Naive thymus-derived CD8-positive, alpha-beta T cell (primary cell): ENCODE data around the gene CENPVL1. TPM values are rescaled to one million over a fixed set of nuclear protein-coding genes. Genes with fewer than 3 reads are reported as not detected.
"Not testable (repeated sequence)": the region's sequence is repeated elsewhere in the genome, so short reads cannot be mapped to it uniquely, and the experiment has no call there.

Source experiments
- ATAC-seq, 2 donors: fragments of 150-1000 bp; cut with Tn5 transposase in 1 of 2; sonication (Bioruptor Pico), chemical (Tn5 transposase) in 1 of 2; 1 replicate in 1 of 2; 2 replicates in 1 of 2; pipeline ENCODE4 v1.10.0; 2021; ENCODE audit warnings: mild to moderate bottlenecking in 2 of 2, moderate library complexity in 2 of 2
- POLR2A ChIA-PET: fragments of 350-600 bp; sonication (Branson Sonifier 250); formaldehyde crosslinking; loops from one replicate; lab custom pipeline; 2021; ENCODE audit warnings: antibody characterized with exemption; lab: Charles Lee
- DNase-seq, 10 donors: peaks; one replicate each; pipeline versions ENCODE4 v3.0.0 to v3.0.0-alpha.2; 2020 to 2022
- H3K27ac Mint-ChIP-seq, 10 donors: one replicate each; pipeline ENCODE4 v1.8.0; 2020 to 2022; ENCODE audit warnings: mild to moderate bottlenecking in 10 of 10, mixed read lengths in 10 of 10, moderate library complexity in 4 of 10, inconsistent platforms in 1 of 10
- H3K27me3 Mint-ChIP-seq, 5 donors: one replicate each; pipeline ENCODE4 v1.8.0; 2021 to 2022; ENCODE audit warnings: mixed read lengths in 5 of 5
- H3K36me3 Mint-ChIP-seq, 3 donors: one replicate each; pipeline ENCODE4 v1.8.0; 2020 to 2022; ENCODE audit warnings: mixed read lengths in 3 of 3, mild to moderate bottlenecking in 2 of 3, inconsistent platforms in 1 of 3
- H3K4me1 Mint-ChIP-seq, 4 donors: one replicate each; pipeline ENCODE4 v1.8.0; 2021 to 2022; ENCODE audit warnings: mixed read lengths in 4 of 4
- H3K4me3 Mint-ChIP-seq, 10 donors: one replicate each; pipeline ENCODE4 v1.8.0; 2020 to 2022; ENCODE audit warnings: mild to moderate bottlenecking in 10 of 10, mixed read lengths in 10 of 10, moderate library complexity in 6 of 10, inconsistent platforms in 1 of 10
- H3K9me3 Mint-ChIP-seq, 9 donors: one replicate each; pipeline ENCODE4 v1.8.0; 2020 to 2022; ENCODE audit warnings: mixed read lengths in 9 of 9, mild to moderate bottlenecking in 3 of 9, inconsistent platforms in 1 of 9, moderate library complexity in 1 of 9
- polyA plus RNA-seq, 3 donors: library from polyadenylated mRNA; unstranded; fragments of 300-500 nt; fragmentation: Illumina TruSeq; gene quantifications; one replicate each; pipeline ENCODE4 v1.2.3, GENCODE V29; 2021
- total RNA-seq, 8 experiments: library from RNA in 2 of 8; stranded (reverse) in 2 of 8; gene quantifications; one replicate each; pipeline ENCODE4 v1.2.3 and lab custom pipeline; 2021 to 2026

The CENPVL1 gene
- not detected for total RNA-seq
- not detected for polyA plus RNA-seq
- 0 reads per million in 6 experiments for total RNA-seq (lab: John Stamatoyannopoulos, UW)

DNA sequence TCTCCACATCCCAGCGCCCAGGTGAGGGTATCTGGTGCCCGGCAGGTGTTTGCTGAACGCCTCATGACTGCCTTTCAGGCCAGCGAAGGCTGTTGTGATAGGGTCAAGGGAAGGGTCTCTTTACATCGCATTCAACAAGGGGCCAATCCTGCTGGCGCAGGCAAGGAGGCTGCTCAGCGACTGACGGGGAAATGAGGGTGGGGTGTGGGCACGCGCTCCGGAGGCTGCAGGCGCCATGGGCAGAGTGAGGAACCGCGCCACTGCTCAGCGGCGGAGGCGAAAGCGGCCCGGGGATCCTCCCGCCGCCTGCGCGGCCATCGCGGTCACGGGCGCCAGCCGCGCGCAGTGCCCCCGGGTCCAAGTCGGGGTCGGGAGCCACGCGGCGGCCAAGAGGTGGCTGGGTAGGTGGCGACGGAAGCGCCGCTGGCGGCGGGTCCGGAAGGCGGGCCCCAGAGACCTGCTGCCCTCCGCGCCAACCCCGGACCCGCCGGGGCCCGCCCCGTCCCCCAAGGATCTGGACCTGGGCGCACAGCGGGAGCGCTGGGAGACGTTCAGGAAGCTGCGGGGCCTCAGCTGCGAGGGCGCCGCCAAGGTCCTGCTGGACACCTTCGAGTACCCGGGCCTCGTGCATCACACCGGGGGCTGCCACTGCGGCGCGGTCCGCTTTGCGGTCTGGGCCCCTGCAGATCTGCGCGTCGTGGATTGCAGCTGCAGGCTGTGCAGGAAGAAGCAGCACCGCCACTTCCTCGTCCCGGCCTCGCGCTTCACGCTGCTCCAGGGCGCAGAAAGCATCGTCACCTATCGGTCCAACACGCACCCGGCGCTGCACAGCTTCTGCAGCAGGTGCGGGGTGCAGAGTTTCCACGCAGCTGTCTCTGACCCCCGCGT, at the start of gene CENPVL1:
TSS of gene CENPVL1 (plus strand) at position 236 of the 888 bp plus-strand sequence. CDS start at position 236, 0 bp downstream.
- DNase-seq, ATAC-seq: not testable (repeated sequence)

DNA sequence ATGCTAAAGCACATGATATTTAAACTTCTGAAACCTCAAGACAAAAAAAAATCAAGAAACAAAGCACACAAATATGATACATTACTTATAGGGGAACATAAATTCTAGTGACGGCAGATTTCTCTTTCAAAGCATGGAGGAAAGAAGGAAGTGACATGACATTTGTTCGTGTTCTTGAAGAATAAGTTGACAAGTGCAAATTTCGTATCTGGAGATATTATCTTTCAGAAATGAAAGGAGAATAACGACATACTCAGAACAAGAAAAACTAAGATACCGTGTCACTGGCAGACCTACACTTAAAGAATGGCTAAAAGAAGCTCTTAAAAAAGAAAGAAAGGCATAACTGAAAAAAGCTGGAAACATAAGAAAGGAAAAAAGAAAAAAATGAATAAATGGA, 44.3 kb upstream of the CENPVL1 start:
- POLR2A ChIA-PET: no interaction called here
- DNase-seq (no peak), ATAC-seq (no peak)
- Mint-ChIP-seq H3K4me3 (no peak overlapping the region), H3K36me3 (no peaks in the 10 kb centered on the region), H3K27me3 (peaks cover 0 to 3% (median 0%) of the 10 kb centered on the region in 5 donors), H3K27ac (no peak overlapping the region), H3K9me3 (no peaks in the 10 kb centered on the region), H3K4me1 (peaks cover 0 to 2% (median under 1%) of the 10 kb centered on the region in 4 donors)

More for the DNA sequence above, at the start of gene CENPVL1:
- H3K36me3 Mint-ChIP-seq, H3K9me3 Mint-ChIP-seq, POLR2A ChIA-PET, H3K4me1 Mint-ChIP-seq, H3K27me3 Mint-ChIP-seq, H3K4me3 Mint-ChIP-seq, H3K27ac Mint-ChIP-seq: not testable (repeated sequence)

DNA sequence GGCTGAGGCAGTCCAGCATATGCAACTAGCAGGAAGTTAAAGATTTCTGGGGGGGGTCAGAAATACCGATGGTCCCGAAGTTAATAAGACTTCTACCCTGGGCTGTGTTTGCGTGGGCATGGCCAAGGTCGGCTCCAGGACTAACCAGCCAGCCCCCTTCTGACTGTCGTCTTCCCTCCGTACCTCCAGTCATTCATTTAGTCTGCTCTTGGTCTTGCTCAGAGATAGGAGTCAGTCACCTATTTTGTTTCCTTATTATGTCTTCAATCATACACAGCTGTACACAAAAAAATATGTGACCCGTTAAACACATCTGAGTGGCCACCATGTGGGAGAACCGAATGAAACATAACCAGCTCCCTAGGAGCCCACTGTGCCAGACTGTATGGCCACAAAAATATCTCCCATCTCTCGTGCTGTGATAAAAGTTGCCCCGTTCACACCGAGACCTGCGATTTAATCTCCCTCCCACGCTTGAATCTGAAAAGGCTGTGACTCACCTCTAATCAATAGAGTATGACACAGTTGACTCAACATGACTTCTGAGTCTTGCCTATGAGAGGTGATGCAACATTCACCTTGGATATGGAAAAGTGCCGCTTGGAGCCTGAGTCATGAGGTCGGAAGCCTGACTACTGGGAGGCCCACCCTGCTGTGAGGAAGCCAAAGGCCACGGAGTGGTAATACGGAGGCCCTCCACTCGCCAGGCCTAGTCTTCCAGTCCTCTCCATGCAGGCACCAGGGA, 30.5 kb upstream of the CENPVL1 start:
- DNase-seq, H3K4me1 Mint-ChIP-seq, POLR2A ChIA-PET, H3K9me3 Mint-ChIP-seq, H3K27ac Mint-ChIP-seq, H3K27me3 Mint-ChIP-seq, ATAC-seq, H3K36me3 Mint-ChIP-seq, H3K4me3 Mint-ChIP-seq: not testable (repeated sequence)

DNA sequence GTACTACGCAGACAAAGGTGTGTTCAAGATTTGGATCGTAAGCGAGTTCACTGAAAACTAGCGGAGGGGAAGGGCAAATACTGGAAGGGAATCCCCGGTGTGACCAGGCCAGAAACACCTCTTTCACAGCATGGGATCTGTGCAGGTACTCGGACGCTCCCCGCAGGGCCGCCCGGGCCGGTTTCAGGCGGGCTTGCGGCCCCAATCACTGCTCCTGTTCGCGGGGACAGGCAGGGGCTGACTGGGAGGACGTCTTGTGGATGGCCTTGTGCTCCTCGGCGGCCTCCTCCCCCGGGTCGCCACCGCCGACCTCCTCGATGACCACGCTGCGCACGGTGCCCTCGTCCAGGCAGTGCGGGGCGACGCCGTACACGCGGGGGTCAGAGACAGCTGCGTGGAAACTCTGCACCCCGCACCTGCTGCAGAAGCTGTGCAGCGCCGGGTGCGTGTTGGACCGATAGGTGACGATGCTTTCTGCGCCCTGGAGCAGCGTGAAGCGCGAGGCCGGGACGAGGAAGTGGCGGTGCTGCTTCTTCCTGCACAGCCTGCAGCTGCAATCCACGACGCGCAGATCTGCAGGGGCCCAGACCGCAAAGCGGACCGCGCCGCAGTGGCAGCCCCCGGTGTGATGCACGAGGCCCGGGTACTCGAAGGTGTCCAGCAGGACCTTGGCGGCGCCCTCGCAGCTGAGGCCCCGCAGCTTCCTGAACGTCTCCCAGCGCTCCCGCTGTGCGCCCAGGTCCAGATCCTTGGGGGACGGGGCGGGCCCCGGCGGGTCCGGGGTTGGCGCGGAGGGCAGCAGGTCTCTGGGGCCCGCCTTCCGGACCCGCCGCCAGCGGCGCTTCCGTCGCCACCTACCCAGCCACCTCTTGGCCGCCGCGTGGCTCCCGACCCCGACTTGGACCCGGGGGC, 28.2 kb upstream of the CENPVL1 start:
- POLR2A ChIA-PET, H3K4me3 Mint-ChIP-seq, H3K36me3 Mint-ChIP-seq, H3K4me1 Mint-ChIP-seq, H3K27ac Mint-ChIP-seq, ATAC-seq, DNase-seq, H3K9me3 Mint-ChIP-seq, H3K27me3 Mint-ChIP-seq: not testable (repeated sequence)

DNA sequence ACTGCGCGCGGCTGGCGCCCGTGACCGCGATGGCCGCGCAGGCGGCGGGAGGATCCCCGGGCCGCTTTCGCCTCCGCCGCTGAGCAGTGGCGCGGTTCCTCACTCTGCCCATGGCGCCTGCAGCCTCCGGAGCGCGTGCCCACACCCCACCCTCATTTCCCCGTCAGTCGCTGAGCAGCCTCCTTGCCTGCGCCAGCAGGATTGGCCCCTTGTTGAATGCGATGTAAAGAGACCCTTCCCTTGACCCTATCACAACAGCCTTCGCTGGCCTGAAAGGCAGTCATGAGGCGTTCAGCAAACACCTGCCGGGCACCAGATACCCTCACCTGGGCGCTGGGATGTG, 27.6 kb upstream of the CENPVL1 start, which contains the start of gene CENPVL2:
TSS of gene CENPVL2 (minus strand) at position 112 of the 343 bp plus-strand sequence. CDS start at position 112, 0 bp downstream.
- H3K27me3 Mint-ChIP-seq, DNase-seq, ATAC-seq, H3K27ac Mint-ChIP-seq, H3K9me3 Mint-ChIP-seq, H3K36me3 Mint-ChIP-seq, H3K4me3 Mint-ChIP-seq, POLR2A ChIA-PET, H3K4me1 Mint-ChIP-seq: not testable (repeated sequence)

DNA sequence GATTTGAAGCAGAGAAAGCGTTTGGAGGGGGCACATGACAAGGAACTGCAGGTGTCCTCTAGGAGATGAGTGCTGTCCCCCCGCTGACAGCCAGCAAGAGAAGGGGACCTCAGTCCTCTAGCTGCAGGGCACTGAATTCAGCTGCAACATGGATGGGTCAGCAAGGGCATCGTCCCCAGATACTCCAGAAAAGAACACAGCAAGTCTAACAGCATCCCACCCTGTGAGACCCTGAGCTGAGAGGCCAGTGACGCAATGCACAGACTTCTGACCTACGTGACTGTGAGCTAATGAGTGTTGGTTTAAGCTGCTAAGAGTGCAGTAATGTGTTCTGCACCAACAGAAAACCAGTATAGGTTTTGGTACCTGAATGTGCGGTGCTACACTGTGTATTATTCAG, 16.1 kb upstream of the CENPVL1 start:
- DNase-seq (no peak), ATAC-seq (no peak)
- Mint-ChIP-seq H3K4me3 (no peak overlapping the region), H3K27ac (peak overlapping the region in 1 of 10 donors; percentile 44), H3K36me3 (no peaks in the 10 kb centered on the region), H3K27me3 (peaks cover 5 to 19% (median 6%) of the 10 kb centered on the region in 5 donors), H3K9me3 (no peaks in the 10 kb centered on the region), H3K4me1 (no peaks in the 10 kb centered on the region)
- POLR2A ChIA-PET: no interaction called here

DNA sequence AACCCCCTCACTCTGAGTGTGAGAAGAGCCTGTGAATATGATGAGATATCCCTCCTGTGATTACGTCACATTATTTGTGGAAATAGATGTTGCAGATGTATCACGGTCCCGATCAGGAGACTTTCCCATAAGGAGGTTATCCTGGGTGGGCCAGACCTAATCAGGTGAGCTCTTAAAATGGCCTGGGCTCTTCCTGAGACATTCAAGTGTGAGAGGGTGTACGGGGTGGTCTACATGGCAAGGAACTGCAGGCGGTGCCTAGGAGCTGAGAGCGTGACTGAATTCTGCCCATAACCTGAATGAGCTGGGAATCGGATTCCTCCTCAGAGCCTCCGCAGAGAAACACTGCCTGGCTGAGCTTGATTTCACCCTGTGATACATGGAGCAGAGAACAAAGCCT, 12.9 kb upstream of the CENPVL1 start:
- Mint-ChIP-seq H3K27ac (no peak overlapping the region), H3K4me1 (no peaks in the 10 kb centered on the region), H3K36me3 (no peaks in the 10 kb centered on the region), H3K9me3 (no peaks in the 10 kb centered on the region), H3K27me3 (peaks cover 6 to 19% (median 9%) of the 10 kb centered on the region in 5 donors), H3K4me3 (no peak overlapping the region)
- ATAC-seq: no peak
- DNase-seq: no peak
- POLR2A ChIA-PET: no interaction called here

DNA sequence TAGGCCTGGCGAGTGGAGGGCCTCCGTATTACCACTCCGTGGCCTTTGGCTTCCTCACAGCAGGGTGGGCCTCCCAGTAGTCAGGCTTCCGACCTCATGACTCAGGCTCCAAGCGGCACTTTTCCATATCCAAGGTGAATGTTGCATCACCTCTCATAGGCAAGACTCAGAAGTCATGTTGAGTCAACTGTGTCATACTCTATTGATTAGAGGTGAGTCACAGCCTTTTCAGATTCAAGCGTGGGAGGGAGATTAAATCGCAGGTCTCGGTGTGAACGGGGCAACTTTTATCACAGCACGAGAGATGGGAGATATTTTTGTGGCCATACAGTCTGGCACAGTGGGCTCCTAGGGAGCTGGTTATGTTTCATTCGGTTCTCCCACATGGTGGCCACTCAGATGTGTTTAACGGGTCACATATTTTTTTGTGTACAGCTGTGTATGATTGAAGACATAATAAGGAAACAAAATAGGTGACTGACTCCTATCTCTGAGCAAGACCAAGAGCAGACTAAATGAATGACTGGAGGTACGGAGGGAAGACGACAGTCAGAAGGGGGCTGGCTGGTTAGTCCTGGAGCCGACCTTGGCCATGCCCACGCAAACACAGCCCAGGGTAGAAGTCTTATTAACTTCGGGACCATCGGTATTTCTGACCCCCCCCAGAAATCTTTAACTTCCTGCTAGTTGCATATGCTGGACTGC, 2.8 kb downstream of the CENPVL1 start:
- ATAC-seq, H3K9me3 Mint-ChIP-seq, DNase-seq, POLR2A ChIA-PET, H3K27me3 Mint-ChIP-seq, H3K36me3 Mint-ChIP-seq, H3K27ac Mint-ChIP-seq, H3K4me1 Mint-ChIP-seq, H3K4me3 Mint-ChIP-seq: not testable (repeated sequence)

DNA sequence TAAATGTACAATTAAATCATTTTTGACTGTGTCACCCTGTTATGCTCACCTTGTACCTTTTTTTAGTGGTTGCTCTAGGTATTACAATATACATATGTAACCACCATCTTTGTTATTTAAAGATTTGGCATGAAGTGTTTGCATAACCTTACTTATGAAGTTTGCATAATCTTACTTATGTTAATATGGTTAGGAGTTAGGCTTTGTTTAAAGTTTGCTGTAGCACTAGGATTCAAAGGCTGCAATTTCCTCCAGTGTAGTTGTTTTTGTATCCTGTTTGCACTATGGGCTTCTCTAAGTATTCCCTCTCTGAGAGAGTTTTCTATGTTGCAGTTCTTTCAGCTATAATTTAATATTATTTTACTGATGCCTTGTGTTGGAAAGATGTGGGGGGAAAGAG, 17.9 kb downstream of the CENPVL1 start:
- H3K36me3 Mint-ChIP-seq: no peaks in the 10 kb centered on the region
- ATAC-seq: no peak

DNA sequence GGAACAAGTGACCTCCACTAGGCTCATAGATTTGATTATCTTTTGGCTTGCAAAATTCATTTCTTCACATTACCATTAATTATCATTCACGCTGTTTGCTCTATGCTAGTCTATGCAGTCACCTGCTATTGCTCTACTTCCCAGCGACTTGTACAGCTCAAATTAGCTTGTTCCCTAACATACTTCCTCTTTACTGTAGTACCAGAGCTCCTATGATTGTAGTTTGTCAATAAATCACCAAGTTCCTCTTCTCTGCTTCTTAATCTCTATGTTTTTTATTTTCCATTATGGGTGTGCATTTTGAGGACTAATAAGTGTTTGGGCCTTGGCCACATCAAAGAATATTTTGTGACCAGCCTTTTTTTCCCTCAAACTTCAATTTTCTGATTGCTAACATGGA, 26.8 kb downstream of the CENPVL1 start:
- no peaks in the 10 kb centered on the region for H3K9me3 Mint-ChIP-seq
- no peak for ATAC-seq
- peaks cover 0 to 5% (median 0%) of the 10 kb centered on the region in 3 donors for H3K36me3 Mint-ChIP-seq
- H3K27ac Mint-ChIP-seq: no peak overlapping the region
- POLR2A ChIA-PET: no interaction called here
- H3K4me3 Mint-ChIP-seq: no peak overlapping the region
- peaks cover 6 to 22% (median 20%) of the 10 kb centered on the region in 5 donors for H3K27me3 Mint-ChIP-seq
- H3K4me1 Mint-ChIP-seq: no peaks in the 10 kb centered on the region
- no peak for DNase-seq

More for the DNA sequence above, 17.9 kb downstream of the CENPVL1 start:
- DNase-seq: no peak
- Mint-ChIP-seq H3K4me3 (no peak overlapping the region), H3K27me3 (peaks cover 1 to 8% (median 6%) of the 10 kb centered on the region in 5 donors), H3K9me3 (peaks cover 0 to 2% (median 0%) of the 10 kb centered on the region in 9 donors), H3K27ac (no peak overlapping the region), H3K4me1 (no peaks in the 10 kb centered on the region)
- POLR2A ChIA-PET: no interaction called here

DNA sequence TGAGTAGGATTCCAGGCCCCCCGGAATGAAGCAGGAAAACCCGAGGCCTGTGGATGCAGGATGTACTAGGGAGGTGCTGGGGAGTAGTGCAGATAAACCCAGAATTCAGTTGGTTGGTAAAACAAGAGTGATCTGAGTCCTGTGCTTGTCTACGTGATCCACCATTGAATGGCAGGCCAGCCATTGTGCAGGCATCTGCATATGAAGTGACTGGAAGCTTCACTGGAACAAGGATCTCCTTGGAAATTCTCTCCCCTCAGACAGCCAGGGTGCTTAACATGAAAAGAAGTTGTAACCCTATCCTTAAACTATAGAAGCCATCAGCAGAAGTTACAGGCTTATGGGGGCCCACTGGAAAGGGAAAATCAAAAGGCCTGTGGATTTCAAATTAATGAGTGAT, 32.3 kb downstream of the CENPVL1 start:
- H3K36me3 Mint-ChIP-seq: peaks cover 20 to 32% (median 25%) of the 10 kb centered on the region in 3 donors
- peaks cover 4 to 18% (median 13%) of the 10 kb centered on the region in 4 donors for H3K4me1 Mint-ChIP-seq
- DNase-seq (no peak), ATAC-seq (no peak)
- peaks cover 0 to 4% (median 2%) of the 10 kb centered on the region in 5 donors for H3K27me3 Mint-ChIP-seq
- peak overlapping the region in 4 of 10 donors; percentile 84 to 93 (median 84) for H3K4me3 Mint-ChIP-seq
- peak overlapping the region in 3 of 10 donors; percentile 83 to 91 (median 91) for H3K27ac Mint-ChIP-seq
- POLR2A ChIA-PET: interaction anchor here (1.9 kb wide), 1 partner anchor 60 kb away, joined by 7 read pairs; no protein-coding TSS in a partner anchor
- H3K9me3 Mint-ChIP-seq: peaks cover 0 to 41% (median 8%) of the 10 kb centered on the region in 9 donors
